Ovary (tissue), 9 donors: ENCODE measurements around the gene MBNL1. TPM values are rescaled to one million over a fixed set of nuclear protein-coding genes. Genes with fewer than 3 reads are reported as not detected.

Experiments
- DNase-seq, 5 donors: peaks; one replicate each; pipeline ENCODE4 v3.0.0-alpha.2; 2019 to 2020
- H3K27ac ChIP-seq, 2 donors: fragments of 200-600 bp; one replicate each; pipeline versions ENCODE4 v1.5.1 to v1.8.0; 2019 to 2022
- H3K27me3 ChIP-seq: fragments of 200-600 bp; one replicate; pipeline ENCODE4 v1.8.0; 2022
- H3K36me3 ChIP-seq: fragments of 200-600 bp; sonication (generic); one replicate; pipeline ENCODE4 v1.5.1; 2019
- H3K4me1 ChIP-seq: one replicate; pipeline ENCODE4 v1.8.1; 2013; ENCODE audit warnings: mild to moderate bottlenecking, moderate library complexity; ENCODE audit not compliant: insufficient read depth
- H3K4me3 ChIP-seq: fragments of 200-600 bp; sonication (generic); one replicate; pipeline ENCODE4 v1.5.1; 2017
- H3K9me3 ChIP-seq, 2 donors: fragments of 200-600 bp in 1 of 2; sonication (generic) in 1 of 2; one replicate each; pipeline versions ENCODE4 v1.5.1 to v1.8.1; 2013 to 2019; ENCODE audit warnings: mild to moderate bottlenecking in 1 of 2, moderate library complexity in 1 of 2
- EP300 ChIP-seq: sonication (generic); formaldehyde crosslinking; IDR thresholded peaks from one replicate; pipeline ENCODE4 v1.6.1; 2017; ENCODE audit warnings: antibody characterized with exemption
- POLR2A ChIP-seq: fragments of 450-650 bp; IDR thresholded peaks from one replicate; pipeline ENCODE4 v1.6.1; 2017; ENCODE audit warnings: antibody characterized with exemption, mild to moderate bottlenecking, moderate library complexity
- WGBS, 3 donors: extraction: QIAGEN DNeasy Blood & Tissue Kit in 1 of 3; methylation state at CpG; one replicate each; pipeline versions ENCODE4 v1.1.5 to v1.1.7; 2013 to 2017; 5-methylcytosine and 5-hydroxymethylcytosine counted together
- intact Hi-C, 4 donors: fragments of 100-400 bp; cut with DNase I; formaldehyde crosslinking; loops; one replicate each; pipeline versions ENCODE4 v1.11.0 to v1.15.1; 2022 to 2023
- polyA plus RNA-seq, 2 donors: library from polyadenylated mRNA; stranded (reverse); fragments of 200-250 nt in 1 of 2; fragments of 350-450 nt in 1 of 2; fragmentation: Illumina TruSeq in 1 of 2; extraction: RNeasy Lipid Tissue Mini Kit (QIAGEN cat#74804) in 1 of 2; gene quantifications; one replicate each; pipeline ENCODE4 v1.2.3, GENCODE V29; 2013 to 2014
- total RNA-seq, 7 donors: library from RNA; depleted of rRNA in 2 of 7; stranded (reverse); fragments of >200 nt in 2 of 7; fragmentation: NEBNext Ultra II Directional in 3 of 7; extraction: Animal tissue kit (Norgen Biotek cat#: 25700) in 3 of 7; gene quantifications; one replicate each; pipeline versions ENCODE4 v1.1.0 to v1.2.4, GENCODE V29; 2016 to 2023
- TF ChIP-seq, protein P1 (sequence below), 3 donors: fragments of 450-650 bp in 2 of 3; fragments of 200-600 bp in 1 of 3; IDR thresholded peaks; one replicate each; pipeline versions ENCODE4 v1.5.1 to v1.8.0; 2016 to 2022; ENCODE audit warnings: antibody characterized with exemption in 3 of 3, mild to moderate bottlenecking in 1 of 3
- donor health status: DM: no; HTN: no; CAD: no; lungs with moderate emphysema.
- donor health status: DM: no; HTN: no; CAD: no.
- donor health status: Bipolar disorder and iron deficiency.
- donor health status: DM: yes; HTN: yes; CAD: no.
- donor health status: DM: no; HTN: no; CAD: no.
- donor health status: DM: yes; HTN: yes; CAD: no.

Gene MBNL1
- total and polyA plus RNA-seq, 9 donors = 39.7 to 152 (median 123) TPM

DNA sequence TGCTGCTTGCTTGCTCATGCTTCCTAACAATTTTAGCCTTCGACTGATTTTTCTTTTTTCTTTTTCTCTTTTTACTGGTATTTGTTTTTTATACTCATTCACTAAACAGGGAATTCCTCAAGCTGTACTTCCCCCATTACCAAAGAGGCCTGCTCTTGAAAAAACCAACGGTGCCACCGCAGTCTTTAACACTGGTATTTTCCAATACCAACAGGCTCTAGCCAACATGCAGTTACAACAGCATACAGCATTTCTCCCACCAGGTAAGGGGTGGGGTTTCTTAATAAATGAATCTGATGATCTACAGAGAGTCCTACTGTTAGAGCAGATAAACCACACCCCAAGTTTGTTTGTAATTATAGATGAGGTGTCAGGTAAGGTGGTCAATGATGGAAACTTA lies 178.8 kb downstream of the MBNL1 start:
- intact Hi-C loops = loop anchor here in 1 of 4 donors (10.0 kb wide), 1 partner anchor 183 kb away; the partner anchor contains the start of gene MBNL1
- Histone ChIP-seq H3K4me3 (no peak overlapping the region), H3K9me3 (no peaks in the 10 kb centered on the region), H3K36me3 (no peaks in the 10 kb centered on the region), H3K27me3 (no peaks in the 10 kb centered on the region), H3K27ac (no peak overlapping the region), H3K4me1 (peaks cover 2% of the 10 kb centered on the region)
- no peak for DNase-seq
- TF ChIP-seq POLR2A = no peak
- TF ChIP-seq, protein P1, sequence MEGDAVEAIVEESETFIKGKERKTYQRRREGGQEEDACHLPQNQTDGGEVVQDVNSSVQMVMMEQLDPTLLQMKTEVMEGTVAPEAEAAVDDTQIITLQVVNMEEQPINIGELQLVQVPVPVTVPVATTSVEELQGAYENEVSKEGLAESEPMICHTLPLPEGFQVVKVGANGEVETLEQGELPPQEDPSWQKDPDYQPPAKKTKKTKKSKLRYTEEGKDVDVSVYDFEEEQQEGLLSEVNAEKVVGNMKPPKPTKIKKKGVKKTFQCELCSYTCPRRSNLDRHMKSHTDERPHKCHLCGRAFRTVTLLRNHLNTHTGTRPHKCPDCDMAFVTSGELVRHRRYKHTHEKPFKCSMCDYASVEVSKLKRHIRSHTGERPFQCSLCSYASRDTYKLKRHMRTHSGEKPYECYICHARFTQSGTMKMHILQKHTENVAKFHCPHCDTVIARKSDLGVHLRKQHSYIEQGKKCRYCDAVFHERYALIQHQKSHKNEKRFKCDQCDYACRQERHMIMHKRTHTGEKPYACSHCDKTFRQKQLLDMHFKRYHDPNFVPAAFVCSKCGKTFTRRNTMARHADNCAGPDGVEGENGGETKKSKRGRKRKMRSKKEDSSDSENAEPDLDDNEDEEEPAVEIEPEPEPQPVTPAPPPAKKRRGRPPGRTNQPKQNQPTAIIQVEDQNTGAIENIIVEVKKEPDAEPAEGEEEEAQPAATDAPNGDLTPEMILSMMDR (IDR thresholded peaks at IDR 0.05) = no peak
- no peak for TF ChIP-seq EP300
- 64 to 76% (median 74%) methylated on average over 3 of the region's 3 CpGs for WGBS, 3 donors

GRCh38 chr3:152448091-152448490 lies 179.4 kb downstream of the MBNL1 start:
- H3K4me3 ChIP-seq = no peak overlapping the region
- intact Hi-C loops = loop anchor here in 1 of 4 donors (10.0 kb wide), 1 partner anchor 183 kb away; the partner anchor contains the start of gene MBNL1
- WGBS, 3 donors = 26 to 55% (median 33%) methylated on average over 1 of the region's 1 CpG
- H3K36me3 ChIP-seq = no peaks in the 10 kb centered on the region
- no peak for DNase-seq
- no peaks in the 10 kb centered on the region for H3K27me3 ChIP-seq
- peaks cover 2% of the 10 kb centered on the region for H3K4me1 ChIP-seq
- no peaks in the 10 kb centered on the region for H3K9me3 ChIP-seq
- no peak overlapping the region for H3K27ac ChIP-seq
- no peak for TF ChIP-seq EP300
- no peak for TF ChIP-seq POLR2A

DNA sequence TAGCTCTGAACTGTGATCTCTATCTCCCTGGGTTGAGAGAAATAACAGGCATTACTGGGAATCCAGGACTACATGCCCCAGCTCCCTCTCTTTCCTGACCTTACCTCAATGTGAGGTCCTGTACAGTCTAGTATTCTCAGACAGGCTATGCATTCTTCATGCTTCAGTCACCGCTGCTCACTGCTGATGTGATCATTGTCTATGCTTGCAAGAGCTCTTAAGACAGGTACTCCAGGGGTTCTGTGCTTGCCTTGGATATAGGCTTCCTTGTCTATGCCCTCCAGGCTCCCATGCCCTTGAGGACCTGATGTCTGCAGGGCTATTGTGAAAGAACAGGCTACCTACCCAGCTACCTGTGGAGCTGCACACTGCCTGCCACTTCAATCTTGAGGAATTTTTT lies 183.6 kb downstream of the MBNL1 start:
- intact Hi-C loops = no loop called here
- peaks cover 2% of the 10 kb centered on the region for H3K4me1 ChIP-seq
- no peaks in the 10 kb centered on the region for H3K9me3 ChIP-seq
- no peak for DNase-seq
- H3K27me3 ChIP-seq = no peaks in the 10 kb centered on the region
- H3K36me3 ChIP-seq = no peaks in the 10 kb centered on the region
- TF ChIP-seq, protein P1 (IDR thresholded peaks at IDR 0.05) = no peak
- no peak for TF ChIP-seq EP300
- no peak for TF ChIP-seq POLR2A
- 94 to 100% (median 98%) methylated on average over 1 of the region's 1 CpG for WGBS, 3 donors
- no peak overlapping the region for H3K27ac ChIP-seq
- no peak overlapping the region for H3K4me3 ChIP-seq

GRCh38 chr3:152454076-152454875 lies 185.5 kb downstream of the MBNL1 start:
- no peaks in the 10 kb centered on the region for H3K9me3 ChIP-seq
- 70 to 78% (median 71%) methylated on average over 6 of the region's 6 CpGs for WGBS, 3 donors
- TF ChIP-seq EP300 (no peak), POLR2A (no peak)
- TF ChIP-seq, protein P1 (IDR thresholded peaks at IDR 0.05) = no peak
- H3K4me3 ChIP-seq = no peak overlapping the region
- no peak overlapping the region for H3K27ac ChIP-seq
- no peaks in the 10 kb centered on the region for H3K36me3 ChIP-seq
- intact Hi-C loops = no loop called here
- H3K27me3 ChIP-seq = no peaks in the 10 kb centered on the region
- DNase-seq = no peak
- peaks cover 2% of the 10 kb centered on the region for H3K4me1 ChIP-seq

DNA sequence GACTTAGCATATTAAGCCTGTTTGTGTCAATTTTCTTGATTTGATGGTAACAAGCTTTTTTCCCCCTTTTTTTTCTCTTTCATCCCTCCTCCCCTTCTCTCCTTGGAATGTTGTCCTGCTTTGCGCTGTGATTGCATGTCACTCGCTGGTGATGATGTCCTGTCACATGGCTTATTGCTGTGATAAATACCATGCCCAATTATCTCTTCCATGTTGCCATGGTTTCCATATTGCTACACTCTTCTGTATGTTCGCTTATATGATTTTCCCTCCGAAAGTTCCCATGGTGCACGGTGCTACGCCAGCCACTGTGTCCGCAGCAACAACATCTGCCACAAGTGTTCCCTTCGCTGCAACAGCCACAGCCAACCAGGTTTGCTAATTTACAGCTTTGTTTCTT lies 187.3 kb downstream of the MBNL1 start:
- peaks cover 2% of the 10 kb centered on the region for H3K4me1 ChIP-seq
- no peaks in the 10 kb centered on the region for H3K27me3 ChIP-seq
- TF ChIP-seq EP300 (no peak), POLR2A (no peak)
- TF ChIP-seq, protein P1 (IDR thresholded peaks at IDR 0.05) = no peak
- intact Hi-C loops = no loop called here
- DNase-seq = no peak
- no peak overlapping the region for H3K27ac ChIP-seq
- WGBS, 3 donors = 96 to 98% (median 97%) methylated on average over 8 of the region's 8 CpGs
- no peaks in the 10 kb centered on the region for H3K9me3 ChIP-seq
- no peaks in the 10 kb centered on the region for H3K36me3 ChIP-seq
- H3K4me3 ChIP-seq = no peak overlapping the region
